GF-D8 (cell line): ENCODE measurements around the gene SP6.

Source experiments
- DNase-seq: peaks from one replicate; lab custom pipeline; 2025; lab: John Stamatoyannopoulos, UW

SP6 gene

DNA sequence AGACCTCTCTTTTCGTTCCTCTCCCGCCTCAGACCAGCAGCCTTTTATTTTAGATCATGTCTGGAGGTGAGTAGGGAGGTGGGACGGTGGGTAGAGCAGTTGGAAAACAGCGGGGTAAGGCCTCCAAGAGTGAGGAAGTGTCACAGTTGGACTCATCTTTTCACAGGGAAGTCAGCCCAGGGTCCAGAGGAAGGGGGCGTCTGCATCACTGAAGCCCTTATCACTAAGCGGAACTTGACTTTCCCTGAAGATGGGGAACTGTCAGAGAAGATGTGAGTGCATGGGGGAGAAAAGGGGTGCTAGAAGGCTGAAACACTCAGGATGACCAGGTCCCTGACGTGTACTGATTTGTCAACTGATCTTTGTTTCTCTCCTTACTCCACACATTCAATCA, 19.0 kb downstream of the SP6 start:
- DNase-seq = no peak

DNA sequence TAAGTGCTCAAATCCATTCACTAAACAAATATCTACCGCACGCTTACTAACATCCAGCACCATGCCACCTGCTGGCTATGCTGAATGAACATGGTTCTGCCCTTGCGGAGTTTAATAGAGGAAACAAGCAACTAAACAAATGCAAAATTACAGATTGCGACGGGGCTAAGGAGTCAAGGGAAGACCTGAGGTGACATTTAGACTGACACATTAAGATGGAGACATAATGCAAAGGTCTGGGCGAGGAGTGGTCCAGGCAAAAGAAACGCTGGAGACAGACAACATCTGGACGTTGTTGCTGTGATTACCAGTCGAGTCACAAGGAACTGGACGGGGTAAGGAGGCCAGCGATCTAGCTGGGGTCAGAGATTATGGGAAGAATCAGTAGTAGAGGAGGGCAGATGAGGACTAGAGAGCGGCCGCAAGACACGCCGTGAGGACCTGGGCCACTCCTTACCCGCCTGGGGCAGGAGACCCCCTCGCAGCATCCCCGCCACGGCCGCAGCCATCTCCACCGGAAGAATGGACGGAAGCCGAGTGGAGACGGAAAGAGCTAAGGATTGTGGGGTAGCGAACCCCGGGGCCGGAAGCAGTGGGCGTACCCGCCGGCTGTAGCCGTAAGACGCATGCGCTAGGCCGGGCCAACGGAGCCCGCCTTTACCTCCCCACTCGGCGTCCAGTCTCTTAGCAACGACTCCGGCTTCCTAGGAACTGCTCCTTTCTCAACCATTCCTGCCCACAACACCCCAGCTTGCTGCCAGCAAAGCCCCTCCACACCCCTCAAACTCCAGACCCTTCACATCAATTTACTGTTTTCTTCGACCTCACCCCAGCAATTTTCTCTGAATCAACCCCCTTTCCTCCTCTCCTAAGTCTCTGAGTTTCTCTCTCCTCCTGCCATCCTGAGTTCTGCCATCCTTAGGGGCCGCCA, 19.7 kb downstream of the SP6 start, which contains the start of the genes LRRC46 and MRPL10:
Gene LRRC46, plus strand, starts transcription at position 668 of the 931 bp plus-strand sequence. CDS start 320 bp downstream, outside the sequence.
Gene MRPL10, minus strand, starts transcription at position 539 of the 931 bp plus-strand sequence. Its CDS starts 30 bp downstream, at position 509.
- peak; percentile 78 for DNase-seq

DNA sequence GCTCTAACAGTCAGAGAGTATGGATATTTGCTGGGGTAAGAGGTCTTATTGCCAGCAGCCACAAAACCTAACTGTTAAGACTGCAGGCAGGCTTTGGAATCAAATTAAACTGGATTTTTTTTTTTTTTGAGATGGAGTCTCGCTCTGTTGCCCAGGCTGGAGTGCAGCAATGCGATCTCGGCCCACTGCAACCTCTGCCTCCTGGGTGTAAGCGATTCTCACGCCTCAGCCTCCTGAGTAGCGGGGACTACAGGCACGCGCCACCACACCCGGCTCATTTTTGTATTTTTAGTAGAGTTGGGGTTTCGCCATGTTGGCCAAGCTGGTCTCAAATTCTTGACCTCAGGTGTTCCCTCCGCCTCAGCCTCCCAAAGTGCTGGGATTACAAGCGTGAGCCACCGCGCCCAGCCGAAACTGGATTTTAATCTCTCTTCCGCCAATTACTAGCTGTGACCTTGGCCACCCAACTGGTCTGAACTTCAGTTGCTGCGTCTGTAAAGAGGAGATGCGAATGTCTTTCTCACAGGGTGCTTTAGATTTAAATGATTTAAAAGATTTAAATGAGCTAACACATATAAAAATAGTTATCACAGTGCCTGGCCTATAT, 20.5 kb downstream of the SP6 start:
- DNase-seq = no peak

DNA sequence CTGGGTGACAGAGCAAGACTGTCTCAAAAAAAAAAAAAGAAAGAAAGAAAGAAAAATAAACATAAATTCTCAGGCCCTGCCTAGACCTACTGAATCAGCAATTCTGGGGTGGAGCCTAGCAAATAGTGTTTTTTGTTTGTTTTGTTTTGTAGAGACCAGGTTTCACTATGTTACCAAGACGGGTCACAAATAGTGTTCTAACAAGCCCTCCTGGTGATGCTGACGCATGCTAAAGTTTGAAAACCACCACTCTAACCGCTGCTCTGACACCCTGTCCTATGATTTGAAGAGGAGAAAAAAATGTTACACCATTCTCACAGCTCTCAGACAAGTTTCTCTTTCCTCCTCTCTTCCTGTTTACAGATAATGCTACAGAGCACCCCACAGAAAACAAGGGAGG, 21.1 kb downstream of the SP6 start:
- no peak for DNase-seq

DNA sequence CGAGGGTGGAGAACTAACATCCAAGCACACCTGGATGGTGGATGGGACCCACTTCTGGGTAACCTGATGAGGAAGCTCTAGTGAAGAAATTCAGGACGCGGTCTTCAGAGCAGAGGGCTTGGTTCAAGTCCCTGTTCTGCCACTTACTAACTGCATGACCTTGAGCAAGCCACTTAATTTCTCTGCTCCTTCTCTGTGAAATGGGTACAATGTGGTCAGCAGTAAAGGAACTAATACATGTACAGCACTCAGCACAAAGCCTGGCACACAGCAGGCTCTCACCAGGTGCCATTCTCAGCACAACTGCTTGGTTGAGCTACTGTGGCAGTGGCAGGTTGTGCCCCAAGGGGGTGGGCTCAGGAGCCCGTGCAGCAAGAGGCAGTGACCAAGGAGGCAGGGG, 27.4 kb downstream of the SP6 start:
- no peak for DNase-seq

DNA sequence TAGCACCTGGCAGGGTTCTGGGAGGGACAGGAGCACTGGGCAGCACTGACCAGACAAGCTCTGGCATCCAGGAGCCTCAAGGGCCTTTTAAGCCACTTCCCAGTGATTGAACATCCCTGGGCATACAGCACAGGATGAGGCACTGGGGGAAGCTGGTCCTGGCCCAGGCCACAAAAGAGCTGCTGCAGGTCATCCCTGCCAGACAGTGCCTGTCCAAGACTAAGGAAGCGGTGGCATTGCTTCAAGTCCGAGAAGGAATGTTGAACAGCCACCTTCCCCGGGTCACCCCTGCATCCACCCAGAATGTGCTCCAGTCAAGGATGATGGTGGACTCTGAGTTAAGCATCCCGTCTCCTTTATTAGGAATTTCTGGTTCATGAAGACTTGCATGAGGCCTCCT, 28.2 kb downstream of the SP6 start:
- no peak for DNase-seq

DNA sequence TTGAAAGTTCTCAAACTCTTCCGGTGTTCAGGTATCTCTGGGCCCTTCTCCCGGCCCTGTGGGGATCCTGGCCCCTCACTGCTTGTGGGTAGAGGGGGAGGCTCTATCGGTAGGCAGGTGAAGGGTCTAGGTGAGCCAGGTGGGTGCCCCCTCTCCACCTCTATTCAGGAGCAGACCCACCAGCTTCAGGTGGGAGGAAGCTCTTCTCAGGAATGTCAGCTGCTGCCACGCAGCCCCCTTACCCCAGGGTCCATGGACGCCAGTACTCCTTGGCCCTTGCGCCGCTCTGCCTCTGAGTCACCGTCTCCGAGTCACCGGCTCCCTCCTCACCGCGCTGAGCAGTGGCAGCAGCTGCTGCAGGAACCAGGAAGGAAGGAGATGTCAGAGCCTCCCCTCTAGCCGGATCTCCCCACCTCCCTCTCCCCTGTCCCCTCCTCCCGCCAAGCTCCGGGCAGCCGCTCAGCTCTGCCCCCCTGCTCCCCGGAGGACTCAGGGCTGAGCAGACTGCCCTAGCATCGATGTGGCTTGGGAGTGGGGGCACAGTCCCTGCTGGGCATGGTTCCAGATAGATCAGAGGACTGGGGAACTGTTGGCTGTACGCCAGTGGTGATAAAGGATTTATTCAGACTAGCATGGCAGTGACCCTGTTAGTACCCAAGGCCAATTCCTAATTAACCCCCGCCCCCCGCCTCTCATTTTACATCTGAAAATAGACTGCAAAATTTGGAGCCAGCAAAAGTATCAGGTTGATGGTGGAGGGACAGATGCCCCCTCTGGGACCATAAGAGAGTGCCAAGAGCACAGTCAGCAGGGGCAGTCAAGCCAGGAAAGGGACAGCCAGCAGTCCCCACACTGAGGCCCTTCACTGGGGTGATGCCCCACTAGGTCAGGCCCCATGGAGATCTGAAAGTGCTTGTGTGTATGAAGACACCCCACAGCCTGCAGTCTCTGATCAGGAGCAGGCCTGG, 29.3 kb downstream of the SP6 start, which contains the start of gene OSBPL7:
Gene OSBPL7, minus strand, starts transcription at position 371 of the 968 bp plus-strand sequence. CDS start 1,516 bp downstream, outside the sequence.
- DNase-seq = peak; percentile 67

DNA sequence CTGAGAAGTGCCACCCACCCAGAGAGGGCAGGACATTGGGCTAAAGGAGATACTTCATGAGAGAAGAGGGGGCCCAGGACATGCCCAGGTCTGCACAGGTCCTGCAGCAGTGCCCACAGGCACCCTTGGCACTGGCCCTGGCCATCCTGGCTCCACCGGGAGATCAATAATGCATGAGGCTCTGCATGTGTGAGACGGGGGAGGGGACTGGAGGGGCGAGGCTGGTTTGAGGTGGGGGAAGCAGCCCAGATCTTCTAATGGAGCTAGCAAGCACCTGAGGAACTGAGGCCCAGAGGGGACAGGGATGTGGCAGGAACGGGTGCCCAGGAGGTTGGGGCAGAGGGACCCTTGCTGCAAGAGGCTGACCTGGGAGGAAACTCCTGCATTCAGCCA, 29.9 kb downstream of the SP6 start:
- no peak for DNase-seq

DNA sequence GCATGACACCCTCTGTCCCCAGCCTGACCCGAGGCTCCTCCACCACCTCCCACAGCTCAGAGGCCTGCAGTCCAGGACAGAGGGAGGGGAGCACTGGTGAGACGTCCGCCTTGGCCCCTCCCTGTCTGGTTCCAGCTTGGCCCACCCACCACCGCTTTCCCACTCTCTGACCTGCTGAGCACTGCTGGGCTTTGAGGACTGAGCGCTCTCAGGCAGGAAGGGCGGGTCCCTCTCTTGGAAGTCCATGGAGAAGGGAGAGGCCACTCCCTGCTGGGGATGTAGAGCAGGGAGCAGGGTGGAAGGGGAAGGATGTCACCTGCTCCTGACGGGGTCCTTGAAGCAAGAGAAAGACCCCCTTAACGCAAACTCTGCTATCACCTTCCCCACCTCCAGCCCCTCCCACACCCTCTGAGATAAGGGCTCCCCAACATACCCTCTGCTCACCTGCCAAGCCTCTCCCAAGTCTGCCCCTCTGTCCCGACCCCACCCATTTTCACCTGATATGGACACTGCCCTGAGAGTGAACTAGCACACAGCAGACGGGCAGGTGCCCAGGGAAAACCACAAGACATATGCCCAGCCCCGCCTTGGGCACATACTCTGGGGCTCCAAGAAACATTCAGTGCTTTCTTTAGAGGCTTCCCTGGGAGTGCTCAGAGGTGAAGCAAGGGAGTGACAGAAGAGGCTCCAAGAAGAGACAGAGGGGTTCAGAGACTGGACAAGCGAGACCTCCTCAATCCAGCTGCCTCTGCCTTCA, 30.8 kb downstream of the SP6 start:
- DNase-seq = no peak

DNA sequence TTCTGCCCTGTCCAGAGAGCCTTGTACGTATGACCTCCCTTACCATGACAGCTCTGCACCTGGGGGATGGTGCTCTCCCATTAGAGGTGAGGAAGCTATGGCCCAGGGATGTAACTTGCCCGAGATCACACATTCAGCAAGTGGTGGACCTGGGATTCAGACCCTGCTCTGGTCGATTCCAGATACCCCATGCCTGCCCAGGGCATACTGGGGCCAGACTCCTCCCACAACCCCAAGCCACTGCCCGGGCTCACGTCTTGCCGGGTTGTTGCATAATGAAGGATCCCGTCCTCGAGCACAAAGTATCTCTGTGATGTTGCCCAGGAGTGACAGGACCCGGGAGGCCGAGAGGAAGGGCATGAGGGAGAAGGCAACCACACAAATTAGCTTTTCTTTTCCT, 31.5 kb downstream of the SP6 start:
- DNase-seq = no peak

DNA sequence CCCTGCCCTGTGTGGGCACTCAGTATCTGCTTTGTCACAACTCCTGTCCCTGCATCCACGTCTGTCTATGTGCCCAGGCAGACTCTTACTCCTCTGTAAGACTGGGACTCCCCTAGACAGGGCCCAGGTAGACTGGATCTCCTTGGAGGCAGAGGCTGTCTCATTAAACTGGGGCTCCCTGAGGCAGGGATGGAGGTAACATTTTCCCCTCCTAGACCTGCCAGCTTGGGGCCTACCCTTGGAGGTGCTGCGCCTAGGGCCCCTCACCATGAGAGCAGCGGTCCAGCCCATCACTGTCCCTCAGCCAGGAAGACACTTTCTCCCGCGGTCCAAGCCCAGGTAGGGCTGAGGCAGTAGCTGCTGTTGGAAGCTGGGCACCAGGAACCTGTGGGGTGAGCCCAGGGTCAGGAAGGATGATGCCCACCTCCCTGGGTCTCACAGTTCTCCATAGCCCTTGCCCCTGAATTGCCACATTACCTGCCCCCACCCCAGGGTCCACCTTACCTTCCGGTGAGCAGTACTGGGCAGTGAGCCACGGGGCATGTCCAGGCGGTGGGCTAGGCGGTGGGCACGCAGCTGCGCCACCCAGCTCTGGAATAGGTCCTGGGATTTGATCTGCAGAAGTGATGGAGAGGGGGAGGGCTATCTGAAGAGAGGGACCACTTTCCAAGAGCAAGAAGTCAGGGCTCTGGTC, 32.8 kb downstream of the SP6 start:
- DNase-seq = no peak

DNA sequence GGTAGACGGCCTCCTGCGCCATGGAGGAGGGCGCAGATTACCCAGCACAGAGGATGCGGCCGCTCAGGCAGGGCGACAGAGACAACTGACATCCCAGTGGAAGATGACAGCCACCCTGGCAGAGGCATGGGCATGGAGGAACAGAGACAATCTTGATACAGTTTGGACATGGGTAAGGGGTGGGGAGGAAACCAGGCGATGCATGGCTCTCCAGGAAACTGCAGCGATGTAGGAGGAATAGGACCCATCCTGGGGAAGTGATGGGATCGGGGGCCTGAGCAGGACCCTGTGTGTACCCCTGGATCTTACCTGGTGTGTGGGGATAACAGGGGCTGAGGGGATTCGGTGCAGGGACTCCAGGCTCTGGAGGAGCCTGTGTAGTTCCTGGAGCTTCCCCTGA, 34.0 kb downstream of the SP6 start:
- no peak for DNase-seq

DNA sequence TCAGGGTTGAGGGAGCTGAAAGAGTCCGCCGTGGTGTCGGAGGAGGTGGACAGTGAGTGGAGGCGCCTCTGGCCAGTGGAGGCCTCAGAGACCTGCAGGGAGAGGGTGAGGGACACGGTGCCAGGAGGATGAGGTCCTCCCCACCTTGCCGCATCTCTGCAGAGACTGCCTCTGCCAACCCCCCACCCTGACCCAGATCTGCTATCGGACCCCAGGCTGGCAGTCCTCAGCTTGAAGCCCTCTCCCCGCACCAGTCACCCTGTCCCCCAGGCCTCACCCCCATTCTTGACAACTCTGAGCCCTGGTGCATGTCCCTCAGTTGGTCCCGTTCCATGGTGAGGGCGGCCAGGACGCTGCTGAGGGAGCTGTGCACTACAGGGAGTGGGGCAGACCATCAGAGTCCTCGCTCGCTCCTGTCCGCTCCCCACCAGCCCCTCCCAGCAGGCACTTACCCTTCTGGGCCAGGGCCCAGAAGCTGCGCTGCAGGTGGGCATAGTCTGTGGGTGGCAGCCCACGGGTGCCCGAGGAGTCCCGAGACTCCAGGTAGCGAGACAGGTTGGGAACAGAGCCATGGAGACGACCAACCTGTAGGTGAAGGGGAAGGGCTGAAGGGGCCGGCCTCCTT, 34.7 kb downstream of the SP6 start:
- no peak for DNase-seq

DNA sequence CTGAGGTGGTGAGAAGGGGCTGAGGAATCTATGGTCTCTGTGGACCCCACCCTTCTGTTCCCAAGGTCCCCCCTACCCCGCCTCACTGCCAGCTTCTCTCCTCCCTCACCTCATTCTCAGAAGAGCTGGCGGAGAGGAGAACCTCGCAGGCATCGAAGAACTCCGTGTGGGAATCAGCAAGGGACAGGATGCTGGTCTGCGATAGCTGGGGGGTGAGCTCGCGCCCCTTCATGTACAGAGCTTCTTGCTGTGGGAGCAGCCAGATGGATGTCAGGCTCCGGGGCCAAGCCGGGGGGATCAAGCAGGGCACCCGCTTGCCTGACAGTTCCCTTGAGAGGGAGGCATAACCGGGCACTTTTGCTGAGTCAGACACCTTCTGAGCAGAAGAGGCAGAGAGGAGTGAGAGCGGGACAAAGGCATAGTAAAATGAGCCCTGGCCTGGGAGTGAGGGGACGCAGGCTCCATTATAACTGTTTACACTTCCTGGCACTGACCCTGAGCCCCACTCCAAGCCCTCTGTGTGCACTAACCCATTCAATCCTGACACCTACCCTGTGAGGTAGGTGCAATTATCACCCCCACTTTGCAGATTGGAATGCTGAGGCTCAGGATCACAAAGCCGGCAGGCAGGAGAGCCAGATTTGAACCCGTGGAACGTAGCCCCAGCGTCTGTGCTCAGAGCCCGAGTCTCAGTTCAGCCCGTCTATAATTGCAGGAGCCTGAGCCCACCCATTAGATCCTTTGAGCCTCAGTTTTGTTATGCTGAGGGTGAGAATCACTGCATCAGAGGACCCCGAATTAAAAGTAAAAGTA, 35.7 kb downstream of the SP6 start:
- DNase-seq = no peak

DNA sequence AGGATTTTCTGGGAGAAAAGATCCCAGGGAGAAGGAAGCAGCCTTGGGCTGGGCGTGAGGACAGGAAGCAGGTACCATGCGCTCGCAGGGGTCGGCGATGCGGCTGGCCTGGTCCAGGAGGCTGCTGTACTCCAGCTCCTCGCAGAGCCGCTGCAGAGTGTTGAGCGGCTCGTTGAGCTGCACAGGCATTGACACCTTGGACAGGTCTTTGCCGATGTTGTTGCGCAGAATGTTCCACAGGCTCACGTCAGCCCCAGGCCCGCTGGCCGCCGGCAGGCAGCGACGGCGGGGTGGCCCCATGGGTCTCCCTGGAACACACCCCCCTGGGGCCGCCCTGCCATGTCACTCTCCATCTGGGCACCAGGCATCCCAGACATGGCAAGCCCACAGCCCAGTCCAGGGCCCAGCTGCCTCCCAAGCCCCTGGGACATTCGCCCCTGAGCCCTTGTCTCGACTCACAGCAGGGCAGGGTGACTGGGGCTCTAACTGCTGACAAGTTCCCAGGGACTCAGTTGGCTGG, 37.4 kb downstream of the SP6 start:
- DNase-seq = no peak

DNA sequence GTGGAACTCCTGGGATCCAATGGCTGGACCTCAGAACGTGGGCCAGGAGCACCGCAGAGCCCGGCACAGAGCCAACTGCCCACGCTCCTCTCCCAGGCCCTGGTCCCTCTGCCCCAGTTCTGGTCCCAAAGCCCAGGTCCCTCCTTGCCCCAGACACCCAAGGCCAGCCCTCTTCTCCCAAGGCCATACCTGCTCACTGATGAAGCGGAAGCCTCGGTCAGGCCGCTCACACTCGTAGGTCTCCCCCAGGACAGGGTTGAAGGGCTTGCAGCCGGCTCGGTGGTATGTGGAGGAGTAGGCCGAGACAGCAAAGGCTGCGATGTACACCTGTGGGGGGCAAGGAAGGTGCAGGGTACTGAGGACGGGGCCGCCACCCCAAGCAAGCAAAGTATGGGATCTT, 37.9 kb downstream of the SP6 start:
- DNase-seq = no peak

DNA sequence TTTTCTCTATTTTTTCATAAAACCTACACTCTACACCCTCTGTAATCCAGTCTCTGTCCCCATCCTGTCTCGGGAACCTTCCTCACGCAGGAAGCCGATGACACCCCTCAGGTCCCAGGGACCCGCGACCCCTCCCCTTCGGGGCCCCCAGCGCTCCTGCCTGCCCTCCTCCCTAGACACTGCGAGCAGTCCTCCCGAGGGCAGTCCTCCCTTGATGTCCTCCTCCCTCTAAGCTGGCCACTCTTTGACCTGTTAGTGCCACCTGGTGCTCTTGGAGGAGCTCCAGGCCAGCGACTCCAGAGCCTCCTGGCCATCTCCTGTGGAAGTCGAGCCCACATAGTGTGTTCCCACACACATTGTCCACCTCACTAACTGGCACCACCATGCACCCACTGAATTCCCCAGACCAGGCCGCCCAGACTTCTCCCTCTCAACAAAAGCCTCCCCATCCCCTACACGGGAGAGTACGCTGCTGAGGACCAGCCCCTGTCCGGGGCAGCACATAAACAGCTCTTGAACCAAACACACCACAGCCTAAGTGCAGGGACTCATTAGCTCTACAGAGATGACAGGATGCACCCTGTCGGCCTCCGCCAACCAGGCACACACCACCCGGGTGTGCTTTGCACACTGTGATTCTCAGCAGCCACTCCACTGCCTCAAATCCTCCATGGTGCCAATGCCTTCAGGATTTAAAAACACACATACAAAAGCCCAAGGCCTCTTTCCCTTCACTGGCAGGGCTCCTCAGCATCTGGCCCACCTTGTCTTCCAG, 38.6 kb downstream of the SP6 start:
- DNase-seq = no peak

DNA sequence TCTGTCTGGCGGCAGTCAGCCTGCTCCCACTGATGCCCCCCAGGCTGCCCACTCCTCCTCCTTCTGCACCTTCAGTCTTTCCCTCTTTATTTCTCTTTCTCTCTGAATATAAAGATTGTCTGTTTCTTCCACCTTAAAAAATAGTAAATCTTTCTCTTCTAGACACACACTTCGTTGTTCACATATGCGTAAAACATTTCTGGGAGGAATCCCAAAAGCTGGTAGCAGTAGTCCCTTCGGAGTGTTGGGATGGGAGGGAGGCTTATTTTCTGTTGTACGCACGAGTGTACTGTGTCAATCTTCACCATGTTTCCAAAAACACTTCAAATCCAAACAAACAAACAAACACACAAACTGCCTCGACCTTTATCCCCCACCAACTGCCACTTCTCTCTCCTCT, 39.3 kb downstream of the SP6 start:
- no peak for DNase-seq
